ENCODE data around the gene ETNPPL.

ETNPPL gene

DNA sequence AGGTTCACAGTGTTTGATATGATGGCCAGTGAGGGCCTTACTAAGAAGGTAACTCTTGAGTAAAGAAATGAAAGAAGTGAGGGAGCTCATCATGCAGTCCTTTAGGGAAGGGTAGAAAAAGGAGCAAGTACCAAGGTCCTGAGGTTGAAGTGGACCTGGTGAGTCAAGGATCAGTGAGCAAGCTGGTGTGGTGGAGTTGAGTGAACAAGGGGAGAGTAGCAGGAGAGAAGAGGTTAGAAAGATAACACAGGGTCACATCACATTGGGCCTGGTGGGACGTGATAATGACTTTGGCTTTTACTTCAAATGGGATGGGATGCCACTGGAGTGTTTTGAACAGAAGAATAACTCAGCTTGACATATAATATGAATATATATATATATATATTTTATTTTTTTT is 67.8 kb downstream of the ETNPPL start:
- DNase-seq = no peak

- no peak for DNase-seq
Observed at GRCh38 chr4:108694423-108694822, 68.4 kb downstream of the ETNPPL start.

GRCh38 chr4:108693819-108694218 is 69.0 kb downstream of the ETNPPL start:
- DNase-seq = no peak

DNA sequence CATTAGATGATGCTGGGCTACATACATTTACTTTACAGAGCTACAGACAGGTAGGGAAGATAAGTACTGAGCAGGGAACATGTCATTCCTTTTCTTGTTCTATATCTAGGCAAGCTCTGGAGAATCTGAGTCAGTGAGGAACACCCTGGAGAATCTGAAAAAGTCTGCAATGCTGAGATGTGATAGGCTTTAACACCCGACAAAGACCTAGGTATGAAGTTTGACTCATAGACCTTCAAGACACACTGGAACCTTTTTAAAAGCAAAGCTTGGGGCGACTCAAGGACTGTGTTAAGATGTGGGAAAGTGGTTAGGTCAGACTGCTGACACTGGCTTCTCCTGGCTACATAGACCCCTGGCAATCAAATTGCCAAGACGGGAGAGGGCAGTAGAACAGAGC is 69.6 kb downstream of the ETNPPL start:
- DNase-seq = no peak
